ENCODE results near the gene SNRPA1. TPM values are rescaled to one million over a fixed set of nuclear protein-coding genes. Genes with fewer than 3 reads are reported as not detected.

SNRPA1 gene
- total and polyA plus RNA-seq, 2 of the 13 experiments (the other 11 are each of a cell fraction or from before 2014, with no cell fraction given) = 41.2 to 108 TPM

DNA sequence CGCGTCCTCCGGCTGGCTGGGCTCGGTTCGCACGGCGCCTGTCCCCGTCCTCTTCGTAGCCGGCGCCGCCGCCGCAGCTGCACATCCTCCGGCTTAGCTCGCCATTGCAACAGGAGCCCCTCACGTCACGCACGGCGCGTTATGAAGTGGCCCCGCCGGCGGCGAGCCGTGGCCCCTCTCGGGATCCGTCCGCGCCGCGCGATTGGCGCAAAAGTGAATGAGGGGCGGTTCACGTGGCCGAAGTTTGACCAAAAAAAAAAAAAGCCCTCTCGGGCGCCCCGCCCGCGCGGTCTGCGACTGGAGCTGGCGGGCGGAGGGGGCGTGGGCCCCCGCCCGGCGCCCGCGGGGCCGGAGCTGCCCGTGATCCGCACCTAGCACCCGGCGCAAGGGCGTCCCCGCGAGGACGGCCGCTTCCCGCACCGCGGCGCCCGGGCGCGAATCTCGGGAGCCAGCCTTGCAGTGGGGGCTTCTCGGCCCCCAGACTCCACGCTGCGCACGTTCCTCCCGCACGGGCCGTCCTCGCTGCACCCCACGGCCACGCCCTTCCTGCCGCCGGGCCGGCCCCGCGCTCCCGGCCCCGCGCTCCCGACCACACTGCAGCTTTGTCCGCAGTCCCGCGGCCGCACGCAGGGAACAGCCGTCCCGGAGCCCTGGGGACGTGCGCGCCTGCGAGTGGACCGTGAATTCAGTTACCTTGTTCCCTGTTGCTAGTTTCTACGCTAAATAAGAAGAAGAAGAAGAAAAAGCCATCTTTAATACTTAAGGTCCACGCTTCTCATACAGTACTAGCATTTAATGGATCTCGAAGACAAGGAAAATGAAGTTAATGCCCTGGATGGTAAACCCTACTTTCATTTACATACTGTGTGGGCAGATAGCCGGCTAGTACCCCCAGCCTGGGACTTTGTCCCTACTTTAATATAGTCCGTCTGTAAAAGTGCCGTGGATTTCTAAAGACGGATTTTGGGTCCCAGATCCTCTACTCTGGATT is 42.9 kb downstream of the SNRPA1 start, which contains the start of gene CHSY1 (continued):
- TF ChIP-seq HDAC2 (CRISPR knock-in tag; IDR thresholded peaks at IDR 0.05) = peak; percentile 39; the same call in 1 of the 2 replicates
- TF ChIP-seq MXI1 (IDR thresholded peaks at IDR 0.05; ENCODE audit: borderline replicate concordance, low read depth, low read length) = peak; percentile 46; the same call in 1 of the 3 replicates
- TF ChIP-seq, protein P1, sequence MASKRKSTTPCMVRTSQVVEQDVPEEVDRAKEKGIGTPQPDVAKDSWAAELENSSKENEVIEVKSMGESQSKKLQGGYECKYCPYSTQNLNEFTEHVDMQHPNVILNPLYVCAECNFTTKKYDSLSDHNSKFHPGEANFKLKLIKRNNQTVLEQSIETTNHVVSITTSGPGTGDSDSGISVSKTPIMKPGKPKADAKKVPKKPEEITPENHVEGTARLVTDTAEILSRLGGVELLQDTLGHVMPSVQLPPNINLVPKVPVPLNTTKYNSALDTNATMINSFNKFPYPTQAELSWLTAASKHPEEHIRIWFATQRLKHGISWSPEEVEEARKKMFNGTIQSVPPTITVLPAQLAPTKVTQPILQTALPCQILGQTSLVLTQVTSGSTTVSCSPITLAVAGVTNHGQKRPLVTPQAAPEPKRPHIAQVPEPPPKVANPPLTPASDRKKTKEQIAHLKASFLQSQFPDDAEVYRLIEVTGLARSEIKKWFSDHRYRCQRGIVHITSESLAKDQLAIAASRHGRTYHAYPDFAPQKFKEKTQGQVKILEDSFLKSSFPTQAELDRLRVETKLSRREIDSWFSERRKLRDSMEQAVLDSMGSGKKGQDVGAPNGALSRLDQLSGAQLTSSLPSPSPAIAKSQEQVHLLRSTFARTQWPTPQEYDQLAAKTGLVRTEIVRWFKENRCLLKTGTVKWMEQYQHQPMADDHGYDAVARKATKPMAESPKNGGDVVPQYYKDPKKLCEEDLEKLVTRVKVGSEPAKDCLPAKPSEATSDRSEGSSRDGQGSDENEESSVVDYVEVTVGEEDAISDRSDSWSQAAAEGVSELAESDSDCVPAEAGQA (IDR thresholded peaks at IDR 0.05; ENCODE audit: low read depth) = peak; percentile 43; the same call in 1 of the 2 replicates
- TF ChIP-seq, protein P1 (CRISPR knock-in tag; IDR thresholded peaks at IDR 0.05; ENCODE audit: borderline replicate concordance) = no peak
- TF ChIP-seq ZNF143 (CRISPR knock-in tag; IDR thresholded peaks at IDR 0.05) = 0 out of 2 replicates have a peak, but pooled peaks have one; percentile 18
- peak; percentile 85 for TF ChIP-seq NFYB (CRISPR knock-in tag; IDR thresholded peaks at IDR 0.05)
- TF ChIP-seq, protein P2, sequence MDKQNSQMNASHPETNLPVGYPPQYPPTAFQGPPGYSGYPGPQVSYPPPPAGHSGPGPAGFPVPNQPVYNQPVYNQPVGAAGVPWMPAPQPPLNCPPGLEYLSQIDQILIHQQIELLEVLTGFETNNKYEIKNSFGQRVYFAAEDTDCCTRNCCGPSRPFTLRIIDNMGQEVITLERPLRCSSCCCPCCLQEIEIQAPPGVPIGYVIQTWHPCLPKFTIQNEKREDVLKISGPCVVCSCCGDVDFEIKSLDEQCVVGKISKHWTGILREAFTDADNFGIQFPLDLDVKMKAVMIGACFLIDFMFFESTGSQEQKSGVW (CRISPR knock-in tag; IDR thresholded peaks at IDR 0.05; ENCODE audit: borderline replicate concordance) = no peak
- no peak for TF ChIP-seq ZNF629 (CRISPR knock-in tag; conservative IDR thresholded peaks at IDR 0.05)
- peak; percentile 66 for TF ChIP-seq ZFX (CRISPR knock-in tag; IDR thresholded peaks at IDR 0.05; ENCODE audit: low read depth)
- TF ChIP-seq, protein P3, sequence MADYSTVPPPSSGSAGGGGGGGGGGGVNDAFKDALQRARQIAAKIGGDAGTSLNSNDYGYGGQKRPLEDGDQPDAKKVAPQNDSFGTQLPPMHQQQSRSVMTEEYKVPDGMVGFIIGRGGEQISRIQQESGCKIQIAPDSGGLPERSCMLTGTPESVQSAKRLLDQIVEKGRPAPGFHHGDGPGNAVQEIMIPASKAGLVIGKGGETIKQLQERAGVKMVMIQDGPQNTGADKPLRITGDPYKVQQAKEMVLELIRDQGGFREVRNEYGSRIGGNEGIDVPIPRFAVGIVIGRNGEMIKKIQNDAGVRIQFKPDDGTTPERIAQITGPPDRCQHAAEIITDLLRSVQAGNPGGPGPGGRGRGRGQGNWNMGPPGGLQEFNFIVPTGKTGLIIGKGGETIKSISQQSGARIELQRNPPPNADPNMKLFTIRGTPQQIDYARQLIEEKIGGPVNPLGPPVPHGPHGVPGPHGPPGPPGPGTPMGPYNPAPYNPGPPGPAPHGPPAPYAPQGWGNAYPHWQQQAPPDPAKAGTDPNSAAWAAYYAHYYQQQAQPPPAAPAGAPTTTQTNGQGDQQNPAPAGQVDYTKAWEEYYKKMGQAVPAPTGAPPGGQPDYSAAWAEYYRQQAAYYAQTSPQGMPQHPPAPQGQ (CRISPR knock-in tag; IDR thresholded peaks at IDR 0.05; ENCODE audit: borderline replicate concordance) = no peak
- TF ChIP-seq, protein P4, sequence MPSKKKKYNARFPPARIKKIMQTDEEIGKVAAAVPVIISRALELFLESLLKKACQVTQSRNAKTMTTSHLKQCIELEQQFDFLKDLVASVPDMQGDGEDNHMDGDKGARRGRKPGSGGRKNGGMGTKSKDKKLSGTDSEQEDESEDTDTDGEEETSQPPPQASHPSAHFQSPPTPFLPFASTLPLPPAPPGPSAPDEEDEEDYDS (CRISPR knock-in tag; IDR thresholded peaks at IDR 0.05) = peak; percentile 81
- peak; percentile 45; the same call in 1 of the 2 replicates for TF ChIP-seq BCL6 (CRISPR knock-in tag; IDR thresholded peaks at IDR 0.05)
- no peak for TF ChIP-seq TSC22D2 (CRISPR knock-in tag; IDR thresholded peaks at IDR 0.05; ENCODE audit: borderline replicate concordance)
- peak; percentile 51; the same call in 1 of the 2 replicates for TF ChIP-seq POGZ (CRISPR knock-in tag; IDR thresholded peaks at IDR 0.05)
- TF ChIP-seq, protein P5, sequence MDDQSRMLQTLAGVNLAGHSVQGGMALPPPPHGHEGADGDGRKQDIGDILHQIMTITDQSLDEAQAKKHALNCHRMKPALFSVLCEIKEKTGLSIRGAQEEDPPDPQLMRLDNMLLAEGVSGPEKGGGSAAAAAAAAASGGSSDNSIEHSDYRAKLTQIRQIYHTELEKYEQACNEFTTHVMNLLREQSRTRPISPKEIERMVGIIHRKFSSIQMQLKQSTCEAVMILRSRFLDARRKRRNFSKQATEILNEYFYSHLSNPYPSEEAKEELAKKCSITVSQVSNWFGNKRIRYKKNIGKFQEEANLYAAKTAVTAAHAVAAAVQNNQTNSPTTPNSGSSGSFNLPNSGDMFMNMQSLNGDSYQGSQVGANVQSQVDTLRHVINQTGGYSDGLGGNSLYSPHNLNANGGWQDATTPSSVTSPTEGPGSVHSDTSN (CRISPR knock-in tag; IDR thresholded peaks at IDR 0.05; ENCODE audit: borderline replicate concordance) = no peak
- TF ChIP-seq TAF1 (CRISPR knock-in tag; IDR thresholded peaks at IDR 0.05) = peak; percentile 80

Measured in HepG2 (cell line).